A673 (cell line): ENCODE results near the gene RBM12.

Source experiments
- EZH2 ChIP-seq: fragments of 200-600 bp; sonication (generic); IDR thresholded peaks from 2 replicates; pipeline ENCODE4 v1.6.1; 2017; ENCODE audit warnings: borderline replicate concordance, low read depth, mild to moderate bottlenecking, mixed read lengths, antibody characterized with exemption, low read length; ENCODE audit not compliant: poor library complexity, severe bottlenecking
- TF ChIP-seq, protein P1 (sequence below): fragments of 300-800, 200-600 bp; sonication (generic); conservative IDR thresholded peaks from 2 replicates; pipeline ENCODE4 v1.5.1; 2017; ENCODE audit warnings: low read depth, mild to moderate bottlenecking, antibody characterized with exemption, low read length, moderate library complexity, mixed read lengths

GRCh38 chr20:35690265-35690664 lies 25.6 kb upstream of the RBM12 start:
- TF ChIP-seq, protein P1, sequence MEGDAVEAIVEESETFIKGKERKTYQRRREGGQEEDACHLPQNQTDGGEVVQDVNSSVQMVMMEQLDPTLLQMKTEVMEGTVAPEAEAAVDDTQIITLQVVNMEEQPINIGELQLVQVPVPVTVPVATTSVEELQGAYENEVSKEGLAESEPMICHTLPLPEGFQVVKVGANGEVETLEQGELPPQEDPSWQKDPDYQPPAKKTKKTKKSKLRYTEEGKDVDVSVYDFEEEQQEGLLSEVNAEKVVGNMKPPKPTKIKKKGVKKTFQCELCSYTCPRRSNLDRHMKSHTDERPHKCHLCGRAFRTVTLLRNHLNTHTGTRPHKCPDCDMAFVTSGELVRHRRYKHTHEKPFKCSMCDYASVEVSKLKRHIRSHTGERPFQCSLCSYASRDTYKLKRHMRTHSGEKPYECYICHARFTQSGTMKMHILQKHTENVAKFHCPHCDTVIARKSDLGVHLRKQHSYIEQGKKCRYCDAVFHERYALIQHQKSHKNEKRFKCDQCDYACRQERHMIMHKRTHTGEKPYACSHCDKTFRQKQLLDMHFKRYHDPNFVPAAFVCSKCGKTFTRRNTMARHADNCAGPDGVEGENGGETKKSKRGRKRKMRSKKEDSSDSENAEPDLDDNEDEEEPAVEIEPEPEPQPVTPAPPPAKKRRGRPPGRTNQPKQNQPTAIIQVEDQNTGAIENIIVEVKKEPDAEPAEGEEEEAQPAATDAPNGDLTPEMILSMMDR: no peak
- no peak for TF ChIP-seq EZH2
